CD14-positive monocyte (primary cell): Measurements from ENCODE around the gene PRF1. TPM values are rescaled to one million over a fixed set of nuclear protein-coding genes. Genes with fewer than 3 reads are reported as not detected.
"Not testable (repeated sequence)": the region's sequence is repeated elsewhere in the genome, so short reads cannot be mapped to it uniquely, and the experiment has no call there.

Source experiments
- DNase-seq, 3 donors: peaks; one replicate each; pipeline ENCODE4 v3.0.0-alpha.2; 2011 to 2022
- H2AFZ ChIP-seq: 2 replicates; pipeline ENCODE4 v1.6.0; 2012; ENCODE audit warnings: mild to moderate bottlenecking, low read depth, low read length, inconsistent platforms; ENCODE audit not compliant: insufficient read depth, poor library complexity, severe bottlenecking
- H3K27ac ChIP-seq, 2 donors: 1 replicate in 1 of 2; 2 replicates in 1 of 2; pipeline ENCODE4 v1.5.1; 2012 to 2013; ENCODE audit warnings: low read length in 2 of 2, control low read depth in 1 of 2, inconsistent platforms in 1 of 2, low read depth in 1 of 2, mild to moderate bottlenecking in 1 of 2
- H3K27me3 ChIP-seq, 2 donors: one replicate each; pipeline versions ENCODE4 v1.6.0 to v1.6.1; 2011 to 2013; ENCODE audit warnings: low read length in 2 of 2; ENCODE audit not compliant: control insufficient read depth in 2 of 2, insufficient read depth in 2 of 2
- H3K36me3 ChIP-seq, 2 donors: replicated peaks in 1 of 2; 1 replicate in 1 of 2; 2 replicates in 1 of 2; pipeline versions ENCODE4 v1.5.1 to v1.6.1; 2012 to 2013; ENCODE audit warnings: low read length in 2 of 2, control low read depth in 1 of 2, inconsistent platforms in 1 of 2, mild to moderate bottlenecking in 1 of 2; ENCODE audit not compliant: insufficient read depth in 2 of 2, control insufficient read depth in 1 of 2
- H3K4me1 ChIP-seq, 2 donors: 1 replicate in 1 of 2; 2 replicates in 1 of 2; pipeline versions ENCODE4 v1.5.1 to v1.6.1; 2012 to 2013; ENCODE audit warnings: low read length in 2 of 2, control low read depth in 1 of 2, inconsistent platforms in 1 of 2, mild to moderate bottlenecking in 1 of 2, moderate library complexity in 1 of 2; ENCODE audit not compliant: insufficient read depth in 2 of 2, control insufficient read depth in 1 of 2
- H3K4me2 ChIP-seq: replicated peaks from 2 replicates; pipeline ENCODE3; 2012; ENCODE audit warnings: low read length, moderate library complexity, mild to moderate bottlenecking; ENCODE audit not compliant: poor library complexity, severe bottlenecking; ENCODE audit errors: extremely low read depth
- H3K4me3 ChIP-seq, 3 experiments: fragments of 200-600 bp in 1 of 3; sonication (generic) in 1 of 3; replicated peaks in 1 of 3; 1 replicate in 2 of 3; 2 replicates in 1 of 3; pipeline ENCODE4 v1.5.1; 2011 to 2013; ENCODE audit warnings: low read length in 3 of 3, mild to moderate bottlenecking in 3 of 3, control low read depth in 2 of 3, low read depth in 2 of 3, inconsistent platforms in 1 of 3, moderate library complexity in 1 of 3
- H3K79me2 ChIP-seq: 2 replicates; pipeline ENCODE4 v1.6.0; 2012; ENCODE audit warnings: mild to moderate bottlenecking, control low read depth, inconsistent platforms, low read length, moderate library complexity; ENCODE audit not compliant: insufficient read depth
- H3K9ac ChIP-seq: 2 replicates; pipeline ENCODE4 v1.6.0; 2017; ENCODE audit warnings: low read length, mild to moderate bottlenecking; ENCODE audit not compliant: insufficient read depth, poor library complexity, severe bottlenecking
- H3K9me3 ChIP-seq, 2 donors: replicated peaks in 1 of 2; 1 replicate in 1 of 2; 2 replicates in 1 of 2; pipeline versions ENCODE4 v1.5.1 to v1.6.1; 2012 to 2013; ENCODE audit warnings: low read length in 2 of 2, control low read depth in 1 of 2; ENCODE audit not compliant: control insufficient read depth in 1 of 2, insufficient read depth in 1 of 2
- H4K20me1 ChIP-seq: 2 replicates; pipeline ENCODE4 v1.6.0; 2012; ENCODE audit warnings: mild to moderate bottlenecking, low read length, control low read depth, moderate library complexity; ENCODE audit not compliant: insufficient read depth
- H3K27ac Mint-ChIP-seq, 7 donors: one replicate each; pipeline ENCODE4 v1.8.0; 2020; ENCODE audit warnings: mild to moderate bottlenecking in 7 of 7, mixed read lengths in 7 of 7, moderate library complexity in 6 of 7, inconsistent platforms in 2 of 7
- H3K27me3 Mint-ChIP-seq, 3 donors: one replicate each; pipeline ENCODE4 v1.8.0; 2021 to 2022; ENCODE audit warnings: low read depth in 3 of 3, mild to moderate bottlenecking in 3 of 3, mixed read lengths in 3 of 3, moderate library complexity in 3 of 3, inconsistent platforms in 1 of 3
- H3K36me3 Mint-ChIP-seq, 2 donors: one replicate each; pipeline ENCODE4 v1.8.0; 2020; ENCODE audit warnings: mixed read lengths in 2 of 2, inconsistent platforms in 1 of 2, mild to moderate bottlenecking in 1 of 2
- H3K4me1 Mint-ChIP-seq: one replicate; pipeline ENCODE4 v1.8.0; 2020; ENCODE audit warnings: mild to moderate bottlenecking, mixed read lengths
- H3K4me3 Mint-ChIP-seq, 2 donors: one replicate each; pipeline ENCODE4 v1.8.0; 2020; ENCODE audit warnings: mild to moderate bottlenecking in 2 of 2, mixed read lengths in 2 of 2, moderate library complexity in 1 of 2
- H3K9me3 Mint-ChIP-seq, 7 donors: one replicate each; pipeline ENCODE4 v1.8.0; 2020 to 2022; ENCODE audit warnings: mixed read lengths in 7 of 7, mild to moderate bottlenecking in 6 of 7, moderate library complexity in 6 of 7, inconsistent platforms in 2 of 7
- CTCF ChIP-seq: fragments of 200-600 bp; IDR thresholded peaks from one replicate; pipeline ENCODE4 v1.8.0; 2022; ENCODE audit warnings: antibody characterized with exemption, mild to moderate bottlenecking
- WGBS: methylation state at CpG from one replicate; pipeline ENCODE4 v1.1.5; 2013; ENCODE audit warnings: missing lambda C conversion rate; ENCODE audit not compliant: insufficient coverage; 5-methylcytosine and 5-hydroxymethylcytosine counted together
- intact Hi-C, 2 donors: fragments of 100-400 bp; cut with micrococcal nuclease; formaldehyde crosslinking; loops; one replicate each; pipeline versions ENCODE4 v1.15.0 to v1.15.1; 2023
- polyA plus RNA-seq, 3 donors: library from polyadenylated mRNA; depleted of rRNA in 1 of 3; unstranded in 2 of 3; stranded (reverse) in 1 of 3; fragments of 300-500 nt in 2 of 3; fragments of >200 nt in 1 of 3; fragmentation: Illumina TruSeq in 2 of 3; gene quantifications; 1 replicate in 2 of 3; 2 replicates in 1 of 3; pipeline ENCODE4 v1.2.3, GENCODE V29; 2012 to 2021

PRF1 gene
- polyA plus RNA-seq, 3 donors, result 0.09 to 2.7 (median 2.4) TPM

- H3K79me2 ChIP-seq, H3K27me3 ChIP-seq, intact Hi-C loops, H3K4me2 ChIP-seq, H3K27me3 Mint-ChIP-seq, H3K36me3 Mint-ChIP-seq, H3K4me3 ChIP-seq, H3K4me3 Mint-ChIP-seq, H3K9ac ChIP-seq, DNase-seq, H3K36me3 ChIP-seq, H4K20me1 ChIP-seq, H3K9me3 ChIP-seq, H3K27ac ChIP-seq, H3K4me1 ChIP-seq, H2AFZ ChIP-seq, H3K4me1 Mint-ChIP-seq, H3K27ac Mint-ChIP-seq: not testable (repeated sequence)
- peaks cover 10 to 16% (median 14%) of the 10 kb centered on the region in 7 donors for H3K9me3 Mint-ChIP-seq
- WGBS, result 98% methylated on average over 5 of the region's 5 CpGs
Observed at GRCh38 chr10:70634515-70634914, 32.0 kb upstream of the PRF1 start.

GRCh38 chr10:70634011-70634410 is 31.5 kb upstream of the PRF1 start:
- 87% methylated on average over 2 of the region's 4 CpGs for WGBS
- no peak for DNase-seq
- no peak for TF ChIP-seq CTCF
- Mint-ChIP-seq H3K4me1 (no peaks in the 10 kb centered on the region), H3K4me3 (peak overlapping the region in 1 of 2 donors; percentile 48), H3K27ac (no peak overlapping the region), H3K36me3 (no peaks in the 10 kb centered on the region), H3K27me3 (peaks cover 0 to 9% (median 8%) of the 10 kb centered on the region in 3 donors), H3K9me3 (peaks cover 10 to 18% (median 14%) of the 10 kb centered on the region in 7 donors)
- H3K27ac ChIP-seq, result no peak overlapping the region
- intact Hi-C loops, result no loop called here
- no peaks in the 10 kb centered on the region for H3K79me2 ChIP-seq
- H3K9me3 ChIP-seq, result peaks cover 7 to 12% of the 10 kb centered on the region in 2 donors
- no peak overlapping the region for H3K4me3 ChIP-seq
- no peaks in the 10 kb centered on the region for H4K20me1 ChIP-seq
- H3K36me3 ChIP-seq, result no peaks in the 10 kb centered on the region
- H3K27me3 ChIP-seq, result no peaks in the 10 kb centered on the region
- no peak overlapping the region for H3K4me2 ChIP-seq
- no peaks in the 10 kb centered on the region for H3K4me1 ChIP-seq
- H2AFZ ChIP-seq, result no peak overlapping the region
- no peak overlapping the region for H3K9ac ChIP-seq

GRCh38 chr10:70631735-70632134 is 29.2 kb upstream of the PRF1 start:
- H3K4me1 Mint-ChIP-seq, H2AFZ ChIP-seq, H3K36me3 ChIP-seq, DNase-seq, H3K27ac Mint-ChIP-seq, H3K27me3 Mint-ChIP-seq, H3K27me3 ChIP-seq, H4K20me1 ChIP-seq, H3K27ac ChIP-seq, H3K4me1 ChIP-seq, H3K4me2 ChIP-seq, H3K9ac ChIP-seq, H3K36me3 Mint-ChIP-seq, intact Hi-C loops, H3K79me2 ChIP-seq, H3K4me3 ChIP-seq, H3K4me3 Mint-ChIP-seq: not testable (repeated sequence)
- peaks cover 7 to 12% of the 10 kb centered on the region in 2 donors for H3K9me3 ChIP-seq
- WGBS, result 88% methylated on average over 1 of the region's 6 CpGs
- H3K9me3 Mint-ChIP-seq, result peaks cover 10 to 23% (median 14%) of the 10 kb centered on the region in 7 donors
